Ectodermal cell (in vitro differentiated cells): ENCODE data around the gene FGF1.

ENCODE experiments used
- H3K27ac ChIP-seq: 2 replicates; pipeline ENCODE4 v1.7.0; 2013; ENCODE audit warnings: mild to moderate bottlenecking, low read depth, low read length; ENCODE audit not compliant: insufficient read depth, poor library complexity, severe bottlenecking
- H3K27me3 ChIP-seq: 2 replicates; pipeline ENCODE4 v1.7.0; 2013; ENCODE audit warnings: mild to moderate bottlenecking, low read length; ENCODE audit not compliant: insufficient read depth, control insufficient read depth, poor library complexity, severe bottlenecking
- H3K36me3 ChIP-seq: one replicate; pipeline ENCODE4 v1.7.0; 2013; ENCODE audit warnings: low read length; ENCODE audit not compliant: control insufficient read depth, insufficient read depth
- H3K4me1 ChIP-seq: one replicate; pipeline ENCODE4 v1.7.0; 2013; ENCODE audit warnings: low read length; ENCODE audit not compliant: control insufficient read depth, insufficient read depth
- H3K4me3 ChIP-seq: 2 replicates; pipeline ENCODE4 v1.7.0; 2013; ENCODE audit warnings: low read depth, low read length, control low read depth; ENCODE audit not compliant: insufficient read depth
- H3K9me3 ChIP-seq: 2 replicates; pipeline ENCODE4 v1.7.0; 2013; ENCODE audit warnings: mild to moderate bottlenecking, low read length, moderate library complexity; ENCODE audit not compliant: control insufficient read depth
- WGBS, 2 experiments: methylation state at CpG; one replicate each; pipeline ENCODE4 v1.1.7; 2013; ENCODE audit warnings: missing lambda C conversion rate in 2 of 2; 5-methylcytosine and 5-hydroxymethylcytosine counted together

FGF1 gene

GRCh38 chr5:142602720-142603245, 83.1 kb downstream of the FGF1 start:
- Histone ChIP-seq H3K27me3 (no peaks in the 10 kb centered on the region), H3K36me3 (no peaks in the 10 kb centered on the region), H3K4me1 (no peaks in the 10 kb centered on the region), H3K9me3 (no peaks in the 10 kb centered on the region), H3K4me3 (no peak overlapping the region), H3K27ac (no peak overlapping the region)
- WGBS, 2 experiments: 90 to 92% methylated on average over 4 of the region's 4 CpGs

DNA sequence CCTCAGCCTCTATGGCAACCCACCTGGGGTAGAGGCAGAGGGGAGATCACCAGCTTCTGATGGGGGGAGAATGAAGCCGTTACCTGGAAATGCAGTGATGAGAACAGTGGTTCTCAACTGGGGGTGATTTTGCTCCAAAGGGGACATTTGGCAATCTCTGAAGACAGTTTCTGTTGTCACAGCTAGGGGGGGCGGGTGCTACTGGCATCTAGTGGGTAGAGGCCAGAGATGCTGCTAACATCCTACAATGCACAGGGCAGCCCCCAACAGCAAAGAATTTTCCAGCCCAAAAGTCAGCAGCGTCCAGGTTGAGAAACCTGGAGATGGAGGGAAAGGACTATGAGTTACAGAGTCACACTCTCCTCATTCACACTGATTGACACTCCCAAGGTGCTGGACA, 84.5 kb downstream of the FGF1 start:
- no peaks in the 10 kb centered on the region for H3K36me3 ChIP-seq
- H3K27ac ChIP-seq: no peak overlapping the region
- no peaks in the 10 kb centered on the region for H3K4me1 ChIP-seq
- no peaks in the 10 kb centered on the region for H3K9me3 ChIP-seq
- 78 to 83% methylated on average over 3 of the region's 3 CpGs for WGBS, 2 experiments
- no peak overlapping the region for H3K4me3 ChIP-seq
- no peaks in the 10 kb centered on the region for H3K27me3 ChIP-seq

GRCh38 chr5:142600611-142601358, 85.1 kb downstream of the FGF1 start:
- Histone ChIP-seq H3K9me3 (no peaks in the 10 kb centered on the region), H3K36me3 (no peaks in the 10 kb centered on the region), H3K27me3 (no peaks in the 10 kb centered on the region), H3K4me1 (no peaks in the 10 kb centered on the region), H3K27ac (no peak overlapping the region), H3K4me3 (no peak overlapping the region)
- WGBS, 2 experiments: 88 to 89% methylated on average over 20 of the region's 20 CpGs

DNA sequence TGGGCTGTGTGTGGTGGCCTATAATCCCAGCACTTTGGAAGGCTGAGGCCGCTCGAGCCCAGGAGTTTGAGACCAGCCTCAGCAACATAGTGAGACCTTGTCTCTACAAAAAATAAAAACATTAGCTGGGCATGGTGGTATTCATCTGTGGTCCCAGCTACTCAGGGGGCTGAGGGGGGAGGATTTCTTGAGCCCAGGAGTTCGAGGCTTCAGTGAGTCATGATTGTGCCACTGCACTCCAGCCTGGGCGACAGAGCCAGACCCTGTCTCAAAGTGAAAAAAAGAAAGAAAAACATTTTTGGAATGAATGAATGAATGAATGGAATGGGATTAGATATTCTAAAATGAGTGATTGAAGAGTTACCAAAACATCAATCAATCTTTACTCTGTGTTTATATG, 85.8 kb downstream of the FGF1 start:
- H3K27me3 ChIP-seq: no peaks in the 10 kb centered on the region
- no peaks in the 10 kb centered on the region for H3K9me3 ChIP-seq
- 92 to 93% methylated on average over 4 of the region's 4 CpGs for WGBS, 2 experiments
- H3K4me3 ChIP-seq: no peak overlapping the region
- H3K27ac ChIP-seq: no peak overlapping the region
- no peaks in the 10 kb centered on the region for H3K4me1 ChIP-seq
- no peaks in the 10 kb centered on the region for H3K36me3 ChIP-seq

- Histone ChIP-seq H3K27me3 (no peaks in the 10 kb centered on the region), H3K9me3 (no peaks in the 10 kb centered on the region), H3K4me3 (no peak overlapping the region), H3K36me3 (no peaks in the 10 kb centered on the region), H3K4me1 (no peaks in the 10 kb centered on the region), H3K27ac (no peak overlapping the region)
Measured at GRCh38 chr5:142598338-142598700, 87.6 kb downstream of the FGF1 start.

GRCh38 chr5:142597546-142598337, 88.1 kb downstream of the FGF1 start:
- Histone ChIP-seq H3K4me1 (no peaks in the 10 kb centered on the region), H3K36me3 (no peaks in the 10 kb centered on the region), H3K27ac (no peak overlapping the region), H3K27me3 (no peaks in the 10 kb centered on the region), H3K9me3 (no peaks in the 10 kb centered on the region), H3K4me3 (no peak overlapping the region)
- WGBS, 2 experiments: 83 to 87% methylated on average over 4 to 6 of the region's 6 CpGs

DNA sequence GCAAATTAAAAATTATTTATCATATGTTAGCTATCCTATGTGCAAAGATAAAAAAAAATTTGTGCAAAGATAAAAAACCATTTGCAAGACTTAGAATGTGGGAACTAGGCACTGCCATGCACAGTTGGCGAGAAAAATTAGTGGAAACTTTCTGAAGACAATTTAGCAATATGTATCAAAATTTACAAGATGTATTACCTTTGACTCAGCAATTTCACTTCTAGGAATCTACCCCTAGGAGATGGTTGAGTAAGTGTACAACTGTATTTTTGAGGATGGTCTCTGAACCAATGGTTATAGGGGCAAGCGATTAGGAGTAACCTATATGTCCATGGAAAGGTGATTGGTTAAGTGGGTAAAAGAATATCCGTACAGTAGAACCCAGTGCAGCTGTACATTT, 88.9 kb downstream of the FGF1 start:
- Histone ChIP-seq H3K4me3 (no peak overlapping the region), H3K36me3 (no peaks in the 10 kb centered on the region), H3K4me1 (no peaks in the 10 kb centered on the region), H3K9me3 (no peaks in the 10 kb centered on the region), H3K27me3 (no peaks in the 10 kb centered on the region), H3K27ac (no peak overlapping the region)
- WGBS, 2 experiments: 93 to 100% methylated on average over 3 of the region's 3 CpGs

GRCh38 chr5:142592365-142592764, 93.5 kb downstream of the FGF1 start:
- WGBS, 2 experiments: 88 to 94% methylated on average over 4 of the region's 4 CpGs
- H3K36me3 ChIP-seq: no peaks in the 10 kb centered on the region
- H3K27me3 ChIP-seq: no peaks in the 10 kb centered on the region
- H3K4me3 ChIP-seq: no peak overlapping the region
- no peaks in the 10 kb centered on the region for H3K4me1 ChIP-seq
- no peaks in the 10 kb centered on the region for H3K9me3 ChIP-seq
- H3K27ac ChIP-seq: no peak overlapping the region

DNA sequence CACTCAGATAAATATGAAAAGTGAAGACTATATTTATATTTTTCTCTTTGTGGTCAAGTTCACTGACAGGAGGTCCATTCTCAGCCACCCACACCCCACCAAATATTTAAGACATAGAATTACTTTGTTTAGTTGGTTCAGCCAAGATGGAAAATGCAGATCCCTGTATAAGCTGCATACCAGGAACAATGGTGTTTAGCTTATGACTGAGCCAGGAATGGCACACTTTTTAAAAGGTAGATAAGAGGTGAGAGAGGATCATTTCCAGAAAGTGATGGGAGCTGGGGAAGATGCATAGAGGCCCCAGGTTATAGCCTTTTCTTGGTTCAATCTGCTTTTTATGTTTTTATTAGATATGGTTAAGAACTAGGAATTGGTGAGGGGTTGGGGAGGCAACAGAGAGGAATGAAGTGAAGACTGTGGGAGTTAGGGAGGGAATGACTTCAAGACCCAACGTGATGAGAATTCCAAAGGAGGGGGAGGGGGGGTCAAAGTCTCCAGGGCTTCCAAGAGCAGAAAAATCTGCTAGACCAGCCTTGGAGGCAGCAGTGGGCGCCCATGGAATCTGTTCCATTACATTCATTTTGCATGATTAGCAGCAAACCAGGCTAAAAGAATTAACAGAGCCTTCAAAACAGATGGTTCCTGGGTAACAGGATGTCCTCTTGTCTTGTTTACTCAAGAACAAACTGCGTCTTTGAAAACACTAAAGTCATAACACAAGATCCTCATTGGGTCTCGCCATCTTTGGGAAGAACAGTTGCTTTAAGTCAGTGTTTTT, 95.2 kb downstream of the FGF1 start:
- no peaks in the 10 kb centered on the region for H3K4me1 ChIP-seq
- no peaks in the 10 kb centered on the region for H3K36me3 ChIP-seq
- no peak overlapping the region for H3K27ac ChIP-seq
- 76 to 78% methylated on average over 4 of the region's 4 CpGs for WGBS, 2 experiments
- no peaks in the 10 kb centered on the region for H3K9me3 ChIP-seq
- H3K27me3 ChIP-seq: no peaks in the 10 kb centered on the region
- no peak overlapping the region for H3K4me3 ChIP-seq

- Histone ChIP-seq H3K36me3 (no peaks in the 10 kb centered on the region), H3K4me3 (no peak overlapping the region), H3K4me1 (no peaks in the 10 kb centered on the region), H3K27ac (no peak overlapping the region), H3K27me3 (no peaks in the 10 kb centered on the region), H3K9me3 (no peaks in the 10 kb centered on the region)
- WGBS, 2 experiments: 95 to 97% methylated on average over 1 of the region's 1 CpG
Measured at GRCh38 chr5:142589720-142590119, 96.2 kb downstream of the FGF1 start.
